HepG2 (cell line): ENCODE measurements around the gene ABCC9. TPM values are rescaled to one million over a fixed set of nuclear protein-coding genes. Genes with fewer than 3 reads are reported as not detected.

Source experiments
- ATAC-seq: fragments of 200-7000 bp; cut with Tn5 transposase; 3 replicates; pipeline ENCODE4 v1.9.1; 2020; ENCODE audit warnings: mild to moderate bottlenecking, moderate library complexity
- BruUV-seq: library from RNA; stranded (reverse); fragments of 400-500 nt; replicated peaks from 2 replicates; lab custom pipeline; 2021; lab: Mats Ljungman, UMichigan
- CTCF ChIA-PET: fragments of 300-600 bp; formaldehyde crosslinking; extraction: SDS; loops from one replicate; lab custom pipeline; 2021; ENCODE audit warnings: low total read pairs, inconsistent platforms, low intra/inter-chr PET ratio; lab: Yijun Ruan, JAX
- POLR2A ChIA-PET: fragments of 350-600 bp; sonication (Branson Sonifier 250); formaldehyde crosslinking; loops from one replicate; lab custom pipeline; 2020; ENCODE audit warnings: antibody characterized with exemption, inconsistent platforms; lab: Yijun Ruan, JAX
- DNase-seq: peaks from one replicate; pipeline ENCODE4 v3.0.0-alpha.2; 2015; ENCODE audit warnings: low spot score
- FAIRE-seq: peaks from 3 replicates; lab custom pipeline; 2011; peaks lifted over from hg19 to GRCh38; lab: Jason Lieb, UNC
- H2AFZ ChIP-seq: one replicate; pipeline ENCODE4 v1.6.1; 2011; ENCODE audit warnings: low read length, inconsistent platforms
- H3K27ac ChIP-seq: fragments of 300-600 bp; 3 replicates; pipeline ENCODE4 v1.8.0; 2011; ENCODE audit warnings: mixed run types, mild to moderate bottlenecking, mixed read lengths, low read length, inconsistent platforms; ENCODE audit not compliant: insufficient read depth; ENCODE audit errors: extremely low read length
- H3K27me3 ChIP-seq, 2 experiments: fragments of 200-600 bp in 1 of 2; 2 replicates in 1 of 2; 3 replicates in 1 of 2; pipeline versions ENCODE4 v1.6.0 to v1.8.0; 2011; ENCODE audit warnings: low read length in 2 of 2, mild to moderate bottlenecking in 2 of 2, moderate library complexity in 2 of 2, inconsistent platforms in 1 of 2; ENCODE audit not compliant: insufficient read depth in 2 of 2, control insufficient read depth in 1 of 2
- H3K36me3 ChIP-seq, 2 experiments: fragments of 200-600 bp in 1 of 2; replicated peaks in 1 of 2; 2 replicates in 1 of 2; 3 replicates in 1 of 2; pipeline versions ENCODE4 v1.5.1 to v1.8.0; 2011; ENCODE audit warnings: low read length in 2 of 2, inconsistent platforms in 1 of 2; ENCODE audit not compliant: insufficient read depth in 2 of 2, control insufficient read depth in 1 of 2
- H3K4me1 ChIP-seq: 2 replicates; pipeline ENCODE4 v1.5.1; 2012; ENCODE audit warnings: low read length, inconsistent platforms; ENCODE audit not compliant: insufficient read depth
- H3K4me2 ChIP-seq: 2 replicates; pipeline ENCODE4 v1.6.0; 2011; ENCODE audit warnings: low read depth, low read length, inconsistent platforms
- H3K4me3 ChIP-seq, 3 experiments: fragments of 200-600 bp in 1 of 3; sonication (generic), shearing (Covaris generic) in 1 of 3; replicated peaks in 1 of 3; 2 replicates each; pipeline ENCODE4 v1.5.1; 2011 to 2016; ENCODE audit warnings: low read length in 3 of 3, inconsistent platforms in 2 of 3, low read depth in 2 of 3, mild to moderate bottlenecking in 2 of 3, control low read depth in 1 of 3, mixed read lengths in 1 of 3; ENCODE audit not compliant: insufficient read depth in 1 of 3
- H3K79me2 ChIP-seq: one replicate; pipeline ENCODE4 v1.6.1; 2011; ENCODE audit warnings: low read length, inconsistent platforms; ENCODE audit not compliant: insufficient read depth
- H3K9ac ChIP-seq: 2 replicates; pipeline ENCODE4 v1.6.0; 2011; ENCODE audit warnings: mild to moderate bottlenecking, low read depth, low read length, inconsistent platforms; ENCODE audit not compliant: insufficient read depth
- H3K9me3 ChIP-seq: 2 replicates; pipeline ENCODE4 v1.5.1; 2012; ENCODE audit warnings: mild to moderate bottlenecking, low read length
- H4K20me1 ChIP-seq: 2 replicates; pipeline ENCODE4 v1.6.0; 2011; ENCODE audit warnings: inconsistent platforms, mild to moderate bottlenecking, low read length, moderate library complexity; ENCODE audit not compliant: insufficient read depth
- BRF2 ChIP-seq: sonication (generic); formaldehyde crosslinking; IDR thresholded peaks from 2 replicates; pipeline ENCODE4 v1.8.1; 2022; ENCODE audit warnings: mild to moderate bottlenecking, missing genetic modification reagents
- ERF ChIP-seq: IDR thresholded peaks from 2 replicates; pipeline ENCODE4 v1.6.1; 2018; ENCODE audit warnings: missing biosample characterization, missing genetic modification reagents
- HNRNPL ChIP-seq: fragments of 200-400 bp; formaldehyde crosslinking; IDR thresholded peaks from 2 replicates; pipeline ENCODE4 v1.6.1; 2017; ENCODE audit warnings: mild to moderate bottlenecking, low read depth, low read length
- KAT8 ChIP-seq: IDR thresholded peaks from 2 replicates; pipeline ENCODE4 v1.6.1; 2016; ENCODE audit warnings: missing genetic modification reagents, missing compliant biosample characterization
- MAX ChIP-seq: IDR thresholded peaks from 2 replicates; pipeline ENCODE4 v1.6.1; 2012; ENCODE audit warnings: inconsistent platforms
- NR3C1 ChIP-seq: sonication (generic); formaldehyde crosslinking; IDR thresholded peaks from 2 replicates; pipeline ENCODE4 v1.4.0; 2020; ENCODE audit warnings: missing genetic modification reagents
- PREB ChIP-seq: sonication (generic); formaldehyde crosslinking; IDR thresholded peaks from 2 replicates; pipeline ENCODE4 v1.4.0; 2020; ENCODE audit warnings: missing genetic modification reagents
- SNAPC5 ChIP-seq: sonication (generic); formaldehyde crosslinking; IDR thresholded peaks from 2 replicates; pipeline ENCODE4 v1.8.1; 2023; ENCODE audit warnings: mild to moderate bottlenecking, missing genetic modification reagents, borderline replicate concordance
- TCF7 ChIP-seq: sonication (generic); IDR thresholded peaks from 2 replicates; pipeline ENCODE4 v1.6.1; 2016; ENCODE audit warnings: antibody characterized with exemption, low read depth
- TEAD3 ChIP-seq: optimal IDR thresholded peaks from 2 replicates; pipeline ENCODE3; 2016; ENCODE audit warnings: borderline replicate concordance
- ZNF224 ChIP-seq: sonication (generic); formaldehyde crosslinking; IDR thresholded peaks from 2 replicates; pipeline ENCODE4 v1.5.0; 2020; ENCODE audit warnings: mild to moderate bottlenecking, missing genetic modification reagents
- ZNF503 ChIP-seq: sonication (generic); formaldehyde crosslinking; IDR thresholded peaks from 2 replicates; pipeline ENCODE4 v1.4.0; 2020; ENCODE audit warnings: missing genetic modification reagents
- ZNF513 ChIP-seq: sonication (generic); formaldehyde crosslinking; conservative IDR thresholded peaks from 2 replicates; pipeline ENCODE4 v1.5.0; 2020; ENCODE audit warnings: missing genetic modification reagents
- ZNF639 ChIP-seq: conservative IDR thresholded peaks from 2 replicates; pipeline ENCODE4 v1.6.1; 2018; ENCODE audit warnings: missing genetic modification reagents
- ZSCAN5A ChIP-seq: sonication (generic); formaldehyde crosslinking; IDR thresholded peaks from 2 replicates; pipeline ENCODE4 v1.8.0; 2022; ENCODE audit warnings: mild to moderate bottlenecking, missing genetic modification reagents, borderline replicate concordance
- WGBS: methylation state at CpG from one replicate; pipeline ENCODE4 v1.1.6; 2017; ENCODE audit warnings: low lambda C conversion rate; 5-methylcytosine and 5-hydroxymethylcytosine counted together
- in situ Hi-C: cut with HindIII; loops from 2 replicates; pipeline ENCODE4 v1.10.0; 2017; ENCODE audit warnings: low pct_unique_long_range_greater_than_20kb; ENCODE audit not compliant: extremely low pct_ligation_motif_present
- intact Hi-C: fragments of 100-400 bp; cut with micrococcal nuclease; formaldehyde crosslinking; loops from one replicate; pipeline ENCODE4 v1.10.0; 2022; ENCODE audit not compliant: unreplicated experiment
- polyA plus RNA-seq, 8 experiments: library from polyadenylated mRNA; depleted of rRNA in 3 of 8; stranded (reverse) in 7 of 8; unstranded in 1 of 8; fragments of >200 nt; fragmentation: Illumina TruSeq in 4 of 8; extraction: Trizol in 4 of 8; gene quantifications; 2 replicates each; pipeline versions ENCODE4 v1.2.1 to v1.2.3, GENCODE V29; 2011 to 2016; ENCODE audit warnings: low read depth in 4 of 8, missing spikeins in 1 of 8, mixed read lengths in 1 of 8; ENCODE audit not compliant: insufficient read depth in 1 of 8
- total RNA-seq, 5 experiments: library from RNA; depleted of rRNA; stranded (reverse); fragments of >200 nt; fragmentation: Illumina TruSeq; extraction: Trizol; gene quantifications; 2 replicates each; pipeline ENCODE4 v1.2.3, GENCODE V29; 2016; ENCODE audit warnings: low read depth in 1 of 5

Gene ABCC9
- total and polyA plus RNA-seq, 2 of the 13 experiments (the other 11 are each of a cell fraction or from before 2014, with no cell fraction given) = not detected

- in situ Hi-C loops = no loop called here
- POLR2A ChIA-PET = no interaction called here
- H3K36me3 ChIP-seq = no peaks in the 10 kb centered on the region
- TF ChIP-seq MAX (no peak), ZNF503 (CRISPR knock-in tag) (no peak), ZNF224 (CRISPR knock-in tag) (no peak), ZNF639 (CRISPR knock-in tag) (no peak), PREB (no peak), ERF (CRISPR knock-in tag) (no peak), ZSCAN5A (CRISPR knock-in tag) (no peak), TEAD3 (CRISPR knock-in tag) (no peak), ZNF513 (no peak), TCF7 (no peak), SNAPC5 (no peak), HNRNPL (no peak), KAT8 (CRISPR knock-in tag) (no peak), NR3C1 (CRISPR knock-in tag) (no peak), BRF2 (CRISPR knock-in tag) (no peak)
- TF ChIP-seq, all 625 proteins: peak for 0
- intact Hi-C loops = no loop called here
- CTCF ChIA-PET = no interaction called here
- Histone ChIP-seq H3K4me2 (no peak overlapping the region), H3K9ac (no peak overlapping the region), H3K27ac (no peak overlapping the region), H2AFZ (no peak overlapping the region), H3K9me3 (no peaks in the 10 kb centered on the region), H3K4me3 (no peak overlapping the region), H4K20me1 (no peaks in the 10 kb centered on the region), H3K4me1 (no peaks in the 10 kb centered on the region), H3K27me3 (no peaks in the 10 kb centered on the region), H3K79me2 (no peaks in the 10 kb centered on the region)
- DNase-seq (no peak), FAIRE-seq (no peak), ATAC-seq (no peak)
- WGBS = 7% methylated on average over 6 of the region's 6 CpGs
- no TSS peak for BruUV-seq
These were observed 30.6 kb downstream of the ABCC9 start for GRCh38 chr12:21910657-21911056.
